T-cell (primary cell): Measurements from ENCODE around the gene CXCR2. TPM values are rescaled to one million over a fixed set of nuclear protein-coding genes. Genes with fewer than 3 reads are reported as not detected.
"Not testable (repeated sequence)": the region's sequence is repeated elsewhere in the genome, so short reads cannot be mapped to it uniquely, and the experiment has no call there.

Experiments used
- ATAC-seq, 4 experiments: fragments of 200-7000 bp in 3 of 4; fragments of 150-1000 bp in 1 of 4; cut with Tn5 transposase; replicated peaks in 1 of 4; 1 replicate in 3 of 4; 2 replicates in 1 of 4; pipeline ENCODE4 v1.10.0; 2021; ENCODE audit warnings: moderate library complexity in 3 of 4, mild to moderate bottlenecking in 2 of 4, moderate number of reproducible peaks in 1 of 4
- CTCF ChIA-PET, 2 donors: fragments of 300-600 bp; sonication (Branson Sonifier 250); formaldehyde crosslinking; loops; one replicate each; lab custom pipeline; 2022; ENCODE audit warnings: antibody characterized with exemption in 2 of 2; lab: Charles Lee
- POLR2A ChIA-PET, 2 donors: fragments of 300-600 bp; sonication (Branson Sonifier 250); formaldehyde crosslinking; loops; one replicate each; lab custom pipeline; 2022; ENCODE audit warnings: antibody characterized with exemption in 2 of 2; lab: Charles Lee
- DNase-seq, 35 experiments: peaks; one replicate each; pipeline versions ENCODE4 v3.0.0 to v3.0.0-alpha.2; 2013 to 2023
- H3K27ac ChIP-seq: one replicate; pipeline ENCODE4 v1.5.1; 2013; ENCODE audit warnings: low read length
- H3K27me3 ChIP-seq, 2 experiments: replicated peaks in 1 of 2; 1 replicate in 1 of 2; 2 replicates in 1 of 2; pipeline versions ENCODE4 v1.6.1 to v1.7.0; 2013; ENCODE audit warnings: low read length in 1 of 2, mixed read lengths in 1 of 2; ENCODE audit not compliant: control insufficient read depth in 2 of 2, insufficient read depth in 2 of 2; ENCODE audit errors: extremely low read depth in 1 of 2
- H3K36me3 ChIP-seq, 2 donors: 1 replicate in 1 of 2; 2 replicates in 1 of 2; pipeline versions ENCODE4 v1.6.1 to v1.7.0; 2013; ENCODE audit warnings: low read length in 1 of 2; ENCODE audit not compliant: control insufficient read depth in 2 of 2, insufficient read depth in 1 of 2; ENCODE audit errors: extremely low read depth in 1 of 2
- H3K4me1 ChIP-seq, 2 experiments: 1 replicate in 1 of 2; 2 replicates in 1 of 2; pipeline versions ENCODE4 v1.6.1 to v1.7.0; 2013; ENCODE audit warnings: low read length in 2 of 2, mixed read lengths in 1 of 2; ENCODE audit not compliant: insufficient read depth in 2 of 2, control insufficient read depth in 1 of 2; ENCODE audit errors: extremely low read depth in 1 of 2
- H3K4me3 ChIP-seq, 2 donors: 1 replicate in 1 of 2; 2 replicates in 1 of 2; pipeline versions ENCODE4 v1.5.1 to v1.7.0; 2013; ENCODE audit warnings: mild to moderate bottlenecking in 2 of 2, low read length in 1 of 2, moderate library complexity in 1 of 2; ENCODE audit not compliant: control insufficient read depth in 1 of 2; ENCODE audit errors: extremely low read depth in 1 of 2
- H3K9me3 ChIP-seq: 2 replicates; pipeline ENCODE4 v1.7.0; 2013
- H3K27ac Mint-ChIP-seq, 2 donors: one replicate each; pipeline ENCODE4 v1.8.0; 2020 to 2021; ENCODE audit warnings: mild to moderate bottlenecking in 2 of 2, mixed read lengths in 2 of 2
- H3K27me3 Mint-ChIP-seq, 2 donors: one replicate each; pipeline ENCODE4 v1.8.0; 2021 to 2022; ENCODE audit warnings: mixed read lengths in 2 of 2
- H3K36me3 Mint-ChIP-seq: one replicate; pipeline ENCODE4 v1.8.0; 2021; ENCODE audit warnings: mixed read lengths
- H3K4me1 Mint-ChIP-seq, 3 donors: one replicate each; pipeline ENCODE4 v1.8.0; 2020 to 2022; ENCODE audit warnings: mixed read lengths in 3 of 3, mild to moderate bottlenecking in 1 of 3
- H3K4me3 Mint-ChIP-seq, 3 donors: one replicate each; pipeline ENCODE4 v1.8.0; 2020 to 2022; ENCODE audit warnings: mild to moderate bottlenecking in 3 of 3, mixed read lengths in 3 of 3, moderate library complexity in 3 of 3
- H3K9me3 Mint-ChIP-seq, 3 donors: one replicate each; pipeline ENCODE4 v1.8.0; 2020 to 2022; ENCODE audit warnings: mixed read lengths in 3 of 3
- whole genome bisulfite sequencing: methylation state at CpG from one replicate; pipeline ENCODE4 v1.1.5; 2013; ENCODE audit warnings: missing lambda C conversion rate; ENCODE audit not compliant: insufficient coverage; 5-methylcytosine and 5-hydroxymethylcytosine counted together
- total RNA-seq, 35 experiments: library from RNA in 6 of 35; stranded (reverse) in 6 of 35; fragments of 120-200 nt in 1 of 35; gene quantifications; one replicate each; pipeline versions ENCODE4 v1.2.1 to v1.2.4 and lab custom pipeline; 2013 to 2026

CXCR2 gene
- total RNA-seq, 5 donors from 2014 or later (not counting 1 experiment from before 2014, with no cell fraction given): 0.46 to 0.56 (median 0.54) TPM; not detected in 2

- Histone ChIP-seq H3K9me3 (no peaks in the 10 kb centered on the region), H3K36me3 (no peaks in the 10 kb centered on the region), H3K27me3 (peaks cover 0 to 18% of the 10 kb centered on the region in 2 experiments), H3K27ac (no peak overlapping the region), H3K4me3 (no peak overlapping the region), H3K4me1 (peaks cover 9 to 34% of the 10 kb centered on the region in 2 experiments)
- Mint-ChIP-seq H3K27me3 (peaks cover 8 to 9% of the 10 kb centered on the region in 2 donors), H3K9me3 (no peaks in the 10 kb centered on the region), H3K4me3 (peak overlapping the region in 1 of 3 donors; percentile 74), H3K4me1 (peaks cover 33 to 42% (median 39%) of the 10 kb centered on the region in 3 donors), H3K27ac (no peak overlapping the region), H3K36me3 (no peaks in the 10 kb centered on the region)
- DNase-seq (no peak), ATAC-seq (no peak)
- 89% methylated on average over 1 of the region's 1 CpG for WGBS
- ChIA-PET POLR2A (no interaction called here), CTCF (interaction anchor here (1.4 to 2.8 kb wide), 3 partner anchors 62 to 134 kb away, joined by 4 to 16 read pairs (median 8); no protein-coding TSS in a partner anchor)
Observed at GRCh38 chr2:218168016-218168415, 42.2 kb downstream of the CXCR2 start.

- no peaks in the 10 kb centered on the region for H3K9me3 Mint-ChIP-seq
Observed at GRCh38 chr2:218168635-218169462, 43.0 kb downstream of the CXCR2 start.

GRCh38 chr2:218169757-218170546, 44.1 kb downstream of the CXCR2 start:
- POLR2A ChIA-PET: no interaction called here

More at GRCh38 chr2:218168635-218169462, 43.0 kb downstream of the CXCR2 start:
- Mint-ChIP-seq H3K4me3 (no peak overlapping the region), H3K4me1 (peaks cover 33 to 42% (median 39%) of the 10 kb centered on the region in 3 donors), H3K27ac (no peak overlapping the region), H3K36me3 (no peaks in the 10 kb centered on the region), H3K27me3 (peaks cover 8 to 9% of the 10 kb centered on the region in 2 donors)
- ATAC-seq: peak; percentile 41 to 71 (median 51)
- 100% methylated on average over 1 of the region's 9 CpGs for WGBS
- peaks cover 0 to 11% of the 10 kb centered on the region in 2 experiments for H3K27me3 ChIP-seq
- no peaks in the 10 kb centered on the region for H3K9me3 ChIP-seq
- peak; percentile 31 to 82 (median 63) for DNase-seq
- H3K4me1 ChIP-seq: peaks cover 9 to 34% of the 10 kb centered on the region in 2 experiments
- no peak overlapping the region for H3K27ac ChIP-seq
- ChIA-PET POLR2A (no interaction called here), CTCF (interaction anchor here (1.4 to 2.8 kb wide), 2 partner anchors 61 to 133 kb away, joined by 4 to 16 read pairs; no protein-coding TSS in a partner anchor)
- no peaks in the 10 kb centered on the region for H3K36me3 ChIP-seq
- no peak overlapping the region for H3K4me3 ChIP-seq

GRCh38 chr2:218171744-218172143, 45.9 kb downstream of the CXCR2 start:
- POLR2A ChIA-PET, DNase-seq, H3K4me3 Mint-ChIP-seq, H3K36me3 Mint-ChIP-seq, ATAC-seq, H3K27ac ChIP-seq, H3K36me3 ChIP-seq, H3K9me3 ChIP-seq, H3K27ac Mint-ChIP-seq, H3K9me3 Mint-ChIP-seq, H3K4me3 ChIP-seq, H3K27me3 Mint-ChIP-seq: not testable (repeated sequence)
- Histone ChIP-seq H3K27me3 (peaks cover 0 to 11% of the 10 kb centered on the region in 2 experiments), H3K4me1 (peaks cover 6 to 25% of the 10 kb centered on the region in 2 experiments)
- peaks cover 21 to 29% (median 28%) of the 10 kb centered on the region in 3 donors for H3K4me1 Mint-ChIP-seq
- WGBS: no CpG with 5 or more reads among the region's 3 CpGs
- CTCF ChIA-PET: interaction anchor here in 1 of 2 donors (1.0 kb wide), 1 partner anchor 20 kb away, joined by 3 read pairs; no protein-coding TSS in a partner anchor

More at GRCh38 chr2:218169757-218170546, 44.1 kb downstream of the CXCR2 start:
- DNase-seq (no peak), ATAC-seq (no peak)
- Mint-ChIP-seq H3K27me3 (peaks cover 5 to 8% of the 10 kb centered on the region in 2 donors), H3K27ac (no peak overlapping the region), H3K9me3 (no peaks in the 10 kb centered on the region), H3K4me1 (peaks cover 33 to 42% (median 39%) of the 10 kb centered on the region in 3 donors), H3K4me3 (no peak overlapping the region), H3K36me3 (no peaks in the 10 kb centered on the region)
- no CpG with 5 or more reads among the region's 5 CpGs for WGBS
- H3K27me3 ChIP-seq: peaks cover 0 to 11% of the 10 kb centered on the region in 2 experiments
- H3K4me3 ChIP-seq: no peak overlapping the region
- no peaks in the 10 kb centered on the region for H3K9me3 ChIP-seq
- no peaks in the 10 kb centered on the region for H3K36me3 ChIP-seq
- H3K4me1 ChIP-seq: peaks cover 9 to 34% of the 10 kb centered on the region in 2 experiments
- no peak overlapping the region for H3K27ac ChIP-seq
- CTCF ChIA-PET: no interaction called here

- POLR2A ChIA-PET: no interaction called here
- DNase-seq (no peak), ATAC-seq (no peak)
- CTCF ChIA-PET: interaction anchor here in 1 of 2 donors (0.7 kb wide), 1 partner anchor 10 kb away, joined by 4 read pairs; no protein-coding TSS in a partner anchor
- Mint-ChIP-seq H3K4me1 (peaks cover 11 to 18% (median 17%) of the 10 kb centered on the region in 3 donors), H3K36me3 (no peaks in the 10 kb centered on the region), H3K9me3 (no peaks in the 10 kb centered on the region), H3K4me3 (no peak overlapping the region), H3K27ac (no peak overlapping the region), H3K27me3 (peaks cover 5 to 8% of the 10 kb centered on the region in 2 donors)
- Histone ChIP-seq H3K27ac (no peak overlapping the region), H3K9me3 (no peaks in the 10 kb centered on the region), H3K36me3 (no peaks in the 10 kb centered on the region), H3K4me1 (peaks cover 0 to 14% of the 10 kb centered on the region in 2 experiments), H3K27me3 (peaks cover 0 to 13% of the 10 kb centered on the region in 2 experiments), H3K4me3 (no peak overlapping the region)
- 100% methylated on average over 1 of the region's 2 CpGs for WGBS
Observed at GRCh38 chr2:218172845-218173244, 47.0 kb downstream of the CXCR2 start.

- Histone ChIP-seq H3K27me3 (peaks cover 0 to 4% of the 10 kb centered on the region in 2 experiments), H3K4me1 (no peaks in the 10 kb centered on the region), H3K27ac (no peak overlapping the region), H3K36me3 (no peaks in the 10 kb centered on the region), H3K9me3 (no peaks in the 10 kb centered on the region), H3K4me3 (no peak overlapping the region)
- Mint-ChIP-seq H3K27me3 (peaks cover 0 to 8% of the 10 kb centered on the region in 2 donors), H3K9me3 (no peaks in the 10 kb centered on the region), H3K4me1 (no peaks in the 10 kb centered on the region), H3K27ac (no peak overlapping the region), H3K4me3 (no peak overlapping the region), H3K36me3 (no peaks in the 10 kb centered on the region)
- ATAC-seq (no peak), DNase-seq (no peak)
- CTCF ChIA-PET: no interaction called here
- WGBS: 100% methylated on average over 4 of the region's 4 CpGs
- POLR2A ChIA-PET: no interaction called here
Observed at GRCh38 chr2:218179782-218180181, 54.0 kb downstream of the CXCR2 start.
